Measurements from ENCODE around the gene NRTN.
"Not testable (repeated sequence)": the region's sequence is repeated elsewhere in the genome, so short reads cannot be mapped to it uniquely, and the experiment has no call there.

The NRTN gene, protein sequence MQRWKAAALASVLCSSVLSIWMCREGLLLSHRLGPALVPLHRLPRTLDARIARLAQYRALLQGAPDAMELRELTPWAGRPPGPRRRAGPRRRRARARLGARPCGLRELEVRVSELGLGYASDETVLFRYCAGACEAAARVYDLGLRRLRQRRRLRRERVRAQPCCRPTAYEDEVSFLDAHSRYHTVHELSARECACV

DNA sequence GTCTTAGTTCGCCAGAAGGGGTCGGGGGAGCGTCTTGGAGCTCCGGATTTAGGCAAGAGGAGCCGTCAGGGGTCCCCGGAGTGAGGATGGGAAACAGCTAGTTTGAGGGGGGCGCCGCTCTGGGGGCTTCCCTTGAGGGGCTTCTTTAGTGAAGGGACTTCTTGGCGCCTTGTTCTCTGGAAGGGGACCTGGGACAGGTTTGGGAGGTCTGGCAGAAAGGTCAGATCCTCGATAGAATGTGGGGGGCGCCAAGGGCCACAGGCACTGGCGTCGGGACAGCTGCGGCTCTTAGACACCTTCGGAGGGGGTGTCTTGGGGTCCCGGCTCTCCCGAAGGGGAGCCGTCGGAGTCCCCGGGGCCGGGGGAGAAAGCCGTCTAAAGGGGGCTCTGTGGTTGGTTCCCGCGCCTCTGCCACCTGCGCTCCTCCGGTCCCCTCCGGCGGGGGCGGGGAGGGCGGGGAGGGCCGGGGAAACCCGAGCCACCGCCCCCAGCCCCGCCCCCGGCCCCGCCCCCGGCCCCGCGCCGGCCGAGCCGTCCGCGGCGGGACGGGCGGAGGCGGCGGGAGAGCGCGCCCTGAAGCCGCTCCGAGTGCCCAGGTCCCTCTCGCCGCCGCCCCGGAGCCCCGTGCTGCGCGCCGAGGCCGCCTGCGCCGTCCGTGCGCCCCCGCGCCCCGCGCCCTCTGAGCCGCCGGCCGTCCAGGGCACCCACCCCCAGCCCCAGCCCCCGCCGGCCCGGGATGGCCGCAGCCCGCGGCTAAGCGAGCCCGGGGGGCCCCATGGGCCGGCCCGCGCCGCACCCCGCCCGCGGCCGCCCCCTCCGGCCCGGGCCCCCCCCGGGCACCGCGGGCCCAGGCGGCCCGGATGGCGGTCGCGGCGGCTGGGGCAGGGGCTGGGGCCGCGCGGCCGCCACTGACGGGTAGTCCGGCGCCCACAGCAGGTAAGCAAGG is at the start of gene NRTN:
TSS of gene NRTN (plus strand) at position 552 of the 946 bp plus-strand sequence. CDS start 19,099 bp downstream, outside the sequence.
- in situ Hi-C loops (cut with HindIII; ENCODE audit: low sequenced_read_pairs): no loop called here

DNA sequence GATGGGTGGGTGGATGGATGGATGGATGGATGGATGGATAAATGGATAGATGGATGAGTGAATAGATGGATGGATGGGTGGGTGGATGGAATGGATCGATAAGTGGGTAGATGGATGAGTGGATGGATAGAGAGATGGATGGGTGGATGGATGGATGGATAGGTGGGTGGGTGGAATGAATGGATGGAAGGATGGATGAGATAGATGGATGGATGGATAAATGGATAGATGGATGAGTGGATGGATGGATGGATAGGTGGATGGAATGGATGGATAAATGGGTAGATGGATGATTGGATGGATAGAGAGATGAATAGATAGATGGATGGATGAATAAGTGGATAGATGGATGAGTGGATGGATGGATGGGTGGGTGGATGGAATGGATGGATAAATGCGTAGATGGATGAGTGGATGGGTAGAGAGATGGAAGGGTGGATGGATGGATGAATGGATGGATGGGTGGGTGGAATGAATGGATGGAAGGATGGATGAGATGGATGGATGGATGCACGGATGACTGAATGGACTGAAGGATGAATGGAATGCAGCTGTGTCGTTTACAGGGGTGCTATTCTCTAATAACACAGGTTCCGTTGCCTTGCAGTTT is 42.2 kb upstream of the NRTN start:
- in situ Hi-C loops (cut with HindIII; ENCODE audit: low sequenced_read_pairs): no loop called here

DNA sequence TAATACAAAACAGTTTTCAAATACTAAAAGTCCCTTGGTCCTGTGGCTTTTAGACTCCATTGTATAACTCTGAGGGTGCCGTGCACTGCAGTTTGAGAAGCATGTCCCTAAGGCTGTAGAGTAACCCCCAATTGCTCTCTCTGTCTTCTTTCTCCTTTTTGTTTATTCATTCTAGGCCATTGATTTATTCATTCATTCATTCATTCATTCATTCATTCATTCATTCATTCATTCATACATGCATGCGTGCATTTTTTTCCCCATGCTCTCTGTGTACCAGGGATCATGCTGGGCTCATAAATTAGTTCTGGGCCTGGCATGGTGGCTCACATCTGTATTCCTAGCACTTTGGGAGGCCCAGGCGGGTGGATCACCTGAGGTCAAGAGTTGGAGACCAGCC is 39.6 kb upstream of the NRTN start:
- in situ Hi-C loops (cut with HindIII; ENCODE audit: low sequenced_read_pairs): no loop called here

DNA sequence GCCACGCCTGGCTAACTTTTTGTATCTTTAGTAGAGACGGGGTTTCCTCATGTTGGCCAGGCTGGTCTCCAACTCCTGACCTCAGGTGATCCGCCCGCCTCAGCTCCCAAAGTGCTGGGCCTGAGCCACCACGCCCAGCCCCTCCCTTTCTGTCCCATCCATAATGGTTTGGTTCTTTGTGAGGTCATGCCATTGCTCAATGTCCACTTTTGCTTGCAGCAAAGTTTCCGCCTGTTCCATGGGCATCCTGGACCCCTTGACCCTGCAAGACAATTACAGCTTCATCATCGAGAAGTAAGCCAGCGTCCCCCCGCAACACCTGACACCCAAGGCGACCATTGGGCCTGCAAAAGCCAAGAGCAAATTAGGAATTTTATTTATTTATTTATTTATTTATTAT is 36.9 kb upstream of the NRTN start:
- in situ Hi-C loops (cut with HindIII; ENCODE audit: low sequenced_read_pairs): no loop called here

DNA sequence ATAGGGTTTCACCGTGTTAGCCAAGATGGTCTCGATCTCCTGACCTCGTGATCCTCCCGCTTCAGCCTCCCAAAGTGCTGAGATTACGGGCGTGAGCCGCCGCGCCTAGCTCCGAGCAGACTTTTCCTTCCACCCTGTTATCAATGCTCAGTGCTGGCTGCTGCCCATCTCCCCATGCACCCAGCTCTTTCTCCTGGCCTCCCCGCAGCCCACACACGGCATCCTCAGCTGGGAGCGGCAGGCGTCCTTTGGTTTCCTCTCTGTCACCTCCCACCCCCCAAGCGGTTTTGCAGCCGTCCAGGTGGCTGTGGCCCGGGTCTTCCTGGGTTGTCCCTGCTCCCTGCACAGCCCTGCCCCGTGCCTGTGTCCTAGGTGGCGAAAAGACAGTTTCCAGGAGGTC is 32.5 kb upstream of the NRTN start:
- in situ Hi-C loops (cut with HindIII; ENCODE audit: low sequenced_read_pairs): no loop called here

DNA sequence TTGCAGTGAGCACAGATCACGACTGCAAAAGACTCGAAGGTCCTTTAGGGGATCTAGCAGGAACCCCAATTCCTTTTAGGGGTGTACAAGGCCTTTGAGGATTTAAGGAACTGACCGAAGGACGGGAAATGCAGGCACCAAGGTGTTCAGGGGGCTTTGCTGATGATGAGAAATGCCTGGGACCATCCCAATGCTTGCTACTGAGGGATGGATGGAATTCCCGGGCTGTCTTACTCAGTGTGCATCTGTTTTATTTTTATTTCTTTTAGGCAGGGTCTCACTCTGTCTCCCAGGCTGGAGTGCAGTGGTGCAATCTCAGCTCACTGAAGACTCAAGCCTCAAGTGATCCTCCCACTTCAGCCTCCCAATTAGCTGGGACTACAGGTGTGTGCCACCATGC is 31.6 kb upstream of the NRTN start:
- in situ Hi-C loops (cut with HindIII; ENCODE audit: low sequenced_read_pairs): no loop called here

DNA sequence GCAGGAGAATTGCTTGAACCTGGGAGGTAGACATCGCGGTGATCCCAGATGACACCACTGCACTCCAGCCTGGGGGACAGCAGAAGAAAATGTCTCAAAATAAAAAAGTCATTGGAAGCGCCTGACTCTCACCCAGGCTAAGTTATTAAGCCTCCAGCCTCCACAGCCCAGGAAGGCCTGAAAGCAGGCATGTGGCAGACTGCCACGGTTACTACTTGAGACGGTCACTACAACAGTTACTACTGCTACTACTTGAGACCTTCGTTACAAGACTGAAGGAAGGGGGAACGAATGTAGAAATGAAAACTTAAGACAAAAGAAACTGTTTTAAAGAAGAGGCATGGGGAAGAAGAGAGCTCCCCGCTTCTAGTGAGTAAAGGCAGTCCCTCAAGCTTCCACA is 29.9 kb upstream of the NRTN start:
- in situ Hi-C loops (cut with HindIII; ENCODE audit: low sequenced_read_pairs): no loop called here

DNA sequence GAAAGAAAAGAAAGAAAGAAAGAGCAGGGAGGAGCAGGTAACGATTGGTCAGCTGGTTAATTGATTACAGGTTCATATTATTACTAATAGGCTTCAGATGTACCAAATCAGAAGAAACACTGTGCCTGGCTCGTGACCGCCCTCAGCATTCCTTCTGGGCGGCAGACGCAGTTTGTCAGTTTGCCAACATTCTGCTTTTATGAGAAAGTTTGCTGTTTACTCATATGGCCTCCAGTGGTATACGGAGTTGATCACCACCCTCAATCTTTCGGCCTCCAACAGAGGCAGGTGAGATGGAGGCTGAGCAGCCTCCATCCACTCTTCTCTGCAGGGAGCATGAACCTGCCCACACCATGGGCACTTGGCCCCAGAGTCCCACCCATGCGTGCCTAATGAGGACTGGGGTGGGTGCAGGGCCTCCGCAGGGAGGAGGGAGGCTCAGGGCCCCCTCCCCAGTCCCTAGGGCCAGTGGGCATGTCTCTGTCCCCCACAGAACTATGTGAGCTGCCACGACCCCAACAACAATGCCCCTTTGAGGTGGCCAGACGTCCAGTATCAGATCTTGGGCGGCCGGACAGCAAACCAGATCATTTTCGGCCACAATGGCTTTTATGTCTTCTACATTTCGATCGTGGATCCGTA is 29.1 kb upstream of the NRTN start:
- in situ Hi-C loops (cut with HindIII; ENCODE audit: low sequenced_read_pairs): no loop called here

DNA sequence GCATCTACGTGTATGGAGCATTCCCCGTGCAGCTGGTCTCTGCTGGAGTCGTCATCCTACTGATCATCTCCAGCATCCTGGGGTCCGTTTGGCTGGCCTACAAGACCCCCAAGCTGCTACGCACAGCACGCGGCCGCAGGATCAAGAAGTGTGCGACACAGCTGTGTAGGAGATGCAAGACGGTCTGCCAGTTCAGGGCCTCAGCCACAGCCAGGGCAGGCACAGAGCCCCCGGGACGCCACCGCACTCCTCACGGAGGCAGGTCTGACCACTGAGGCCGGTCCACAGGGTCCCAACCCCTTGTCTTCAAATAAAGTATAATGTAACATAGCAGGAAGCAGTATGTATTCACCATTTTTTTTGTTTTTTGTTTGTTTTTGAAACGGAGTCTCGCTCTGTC is 26.5 kb upstream of the NRTN start:
- in situ Hi-C loops (cut with HindIII; ENCODE audit: low sequenced_read_pairs): no loop called here

DNA sequence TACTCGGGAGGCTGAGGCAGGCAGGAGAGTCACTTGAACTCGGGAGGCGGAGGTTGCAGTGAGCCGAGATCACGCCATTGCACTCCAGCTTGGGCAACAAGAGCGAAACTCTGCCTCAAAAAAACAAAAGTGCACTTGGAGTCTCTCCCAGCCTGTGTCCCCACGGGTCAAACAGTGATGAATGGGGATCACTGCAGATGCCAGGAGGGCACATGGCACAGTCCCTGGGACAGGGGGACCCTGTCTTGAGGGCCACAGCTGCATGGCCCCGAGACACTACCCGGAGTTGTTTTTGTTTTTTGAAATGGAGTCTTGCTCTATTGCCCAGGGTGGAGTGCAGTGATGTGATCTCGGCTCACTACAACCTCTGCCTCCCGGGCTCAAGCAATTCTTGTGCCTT is 24.0 kb upstream of the NRTN start:
- in situ Hi-C loops (cut with HindIII; ENCODE audit: low sequenced_read_pairs): not testable (repeated sequence)

DNA sequence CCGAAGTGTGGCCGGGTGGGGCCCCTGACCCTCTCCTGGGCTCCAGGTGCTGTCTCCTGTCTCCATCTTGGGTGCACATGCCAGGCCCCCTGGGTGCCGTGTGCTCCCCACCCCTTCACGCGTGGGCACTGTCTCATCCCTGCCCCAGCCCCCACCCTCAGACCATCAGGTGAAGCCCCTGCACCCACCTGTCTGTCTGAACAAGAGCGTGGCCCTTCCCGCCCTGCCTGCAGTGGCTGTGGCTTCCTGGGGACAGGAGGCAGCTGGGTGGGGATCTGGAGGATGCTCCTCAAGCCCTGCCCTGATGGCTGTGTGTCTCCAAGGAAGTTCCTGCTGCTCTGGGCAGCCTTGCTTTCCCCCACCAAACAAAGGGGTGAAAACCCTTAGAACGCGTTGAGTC is 22.5 kb upstream of the NRTN start:
- in situ Hi-C loops (cut with HindIII; ENCODE audit: low sequenced_read_pairs): no loop called here

DNA sequence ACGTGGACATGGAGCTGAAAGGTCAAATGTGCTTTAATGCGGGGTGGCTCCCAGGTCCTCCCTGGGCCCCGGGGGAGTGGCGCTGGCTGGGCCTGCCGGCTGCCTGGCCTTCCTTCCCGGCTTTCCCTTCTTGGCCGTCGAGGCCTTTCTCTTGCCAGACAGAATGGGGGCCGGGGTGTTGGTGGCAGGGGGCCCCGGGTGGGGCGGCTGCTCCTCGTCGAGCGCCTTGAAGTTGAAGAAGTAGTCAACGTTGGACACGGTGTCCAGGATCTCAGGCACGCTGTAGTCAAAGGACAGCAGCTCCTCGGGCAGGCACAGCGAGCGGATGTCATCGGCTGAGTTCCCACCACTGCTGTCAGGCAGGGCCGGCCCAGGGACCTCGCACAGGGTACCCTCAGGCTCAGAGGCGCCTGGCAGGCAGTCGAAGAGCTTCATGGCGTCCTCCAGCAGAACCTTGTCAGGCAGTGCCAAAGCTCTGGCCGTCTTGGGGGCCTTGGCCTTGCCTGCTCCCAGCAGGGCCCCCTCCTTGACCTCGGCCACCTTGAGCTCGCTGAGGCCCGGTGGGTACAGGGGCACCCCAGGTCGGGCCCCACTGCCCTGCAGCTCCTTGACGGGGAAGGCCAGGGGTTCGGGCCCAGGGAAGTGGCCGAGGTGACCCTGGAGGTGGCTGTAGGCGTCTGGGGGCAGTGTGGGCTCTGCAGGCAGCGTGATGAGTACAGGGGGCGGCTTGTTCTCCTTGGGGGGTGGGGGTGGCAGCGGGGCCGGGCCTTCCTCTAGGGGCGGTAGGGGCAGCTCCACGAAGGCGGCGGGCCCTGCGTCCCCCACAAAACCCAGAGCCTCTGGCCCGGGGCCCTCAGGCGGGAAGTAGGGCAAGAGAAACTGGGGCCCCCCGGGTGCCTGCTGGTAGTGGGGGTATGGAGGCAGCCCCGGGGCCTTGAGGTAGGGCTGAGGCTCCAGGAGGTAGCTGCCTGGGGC is 21.6 kb upstream of the NRTN start:
- in situ Hi-C loops (cut with HindIII; ENCODE audit: low sequenced_read_pairs): no loop called here

DNA sequence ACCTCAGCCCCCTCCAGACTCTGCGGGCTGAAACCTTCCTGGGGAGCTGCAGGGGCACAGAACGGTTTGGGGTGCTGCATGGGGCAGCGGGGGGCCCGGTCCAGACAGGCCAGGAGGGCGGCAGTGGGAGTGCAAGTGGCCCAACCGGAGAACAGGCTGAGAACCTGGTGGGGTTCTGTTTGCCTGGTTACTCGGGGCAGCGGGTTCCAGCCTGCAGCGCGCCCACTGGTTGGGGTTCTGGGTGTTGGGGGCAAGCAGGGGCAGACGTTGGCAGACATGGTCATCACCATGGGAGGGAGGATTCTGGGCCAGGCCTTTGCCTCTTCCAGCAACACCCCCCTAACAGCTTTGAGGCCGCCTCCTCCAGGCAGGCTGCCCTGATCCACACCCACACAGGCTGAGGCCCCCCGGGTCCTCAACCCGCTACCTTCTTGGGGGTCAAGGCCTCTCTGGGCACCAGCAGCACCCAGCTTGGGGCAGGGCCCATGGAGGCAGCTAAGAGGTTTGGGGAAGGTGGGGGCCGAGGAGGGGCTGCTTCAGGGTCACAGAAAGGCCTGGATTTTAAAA is 20.2 kb upstream of the NRTN start, which contains the start of gene PRR22:
TSS of gene PRR22 (minus strand) at position 166 of the 567 bp plus-strand sequence. CDS start at position 80, 86 bp downstream.
- in situ Hi-C loops (cut with HindIII; ENCODE audit: low sequenced_read_pairs): no loop called here

DNA sequence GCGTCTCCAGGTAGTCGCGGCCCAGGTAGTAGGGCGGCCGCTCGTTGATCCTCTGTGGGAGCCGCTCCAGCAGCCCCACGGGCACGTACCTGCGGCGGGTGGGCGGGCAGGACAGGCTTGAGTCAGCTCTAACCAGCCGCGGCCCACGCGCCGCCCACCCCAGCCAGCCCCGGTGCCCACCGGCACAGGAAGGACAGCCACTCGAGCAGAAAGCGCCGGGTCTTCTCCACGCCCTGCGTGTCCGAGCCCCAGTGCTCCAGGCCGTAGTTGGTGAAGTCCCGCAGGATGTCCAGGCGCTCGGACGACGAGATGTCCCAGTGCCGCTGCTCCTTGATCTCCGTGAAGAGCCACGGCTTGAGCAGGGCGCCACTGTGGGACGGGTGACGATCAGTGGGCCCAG is 19.4 kb upstream of the NRTN start:
- in situ Hi-C loops (cut with HindIII; ENCODE audit: low sequenced_read_pairs): no loop called here

DNA sequence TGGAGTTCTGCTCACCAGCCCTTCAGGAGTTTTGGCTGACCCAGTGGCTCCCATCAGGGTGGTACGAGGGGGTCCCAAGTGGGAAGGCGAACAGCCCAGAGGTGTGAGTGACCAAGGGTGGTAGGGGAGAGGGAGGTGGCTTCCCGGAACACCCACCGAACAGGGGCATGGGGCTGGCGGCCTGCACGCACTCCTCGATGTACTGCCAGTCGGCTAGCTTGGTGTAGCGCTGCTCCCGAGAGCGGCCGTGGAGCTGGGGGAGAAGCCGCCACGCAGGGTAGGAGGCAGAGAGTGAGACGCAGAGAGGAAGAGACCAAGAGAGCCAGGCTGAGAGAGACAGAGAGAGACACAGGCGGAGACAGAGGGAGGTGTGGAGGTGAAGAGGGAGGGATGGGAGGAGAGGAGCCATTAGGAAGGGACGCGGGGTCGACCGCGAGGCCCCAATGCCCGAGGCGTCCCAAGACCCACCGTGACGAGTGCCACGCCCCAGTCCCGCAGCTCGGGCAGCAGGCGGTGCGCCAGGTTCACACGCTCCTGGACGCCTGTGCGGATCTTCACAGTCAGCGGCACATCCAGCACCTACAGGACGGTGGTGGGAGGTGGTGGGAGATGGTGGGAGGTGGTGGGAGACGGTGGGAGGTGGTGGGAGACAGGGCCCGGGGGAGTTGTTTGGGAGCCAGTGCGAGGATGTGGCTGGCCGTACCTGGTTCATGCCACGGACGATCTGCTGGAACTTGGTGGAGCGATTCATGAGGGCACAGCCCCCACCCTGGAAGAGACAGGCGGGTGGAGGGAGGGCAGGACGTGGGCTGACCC is 18.1 kb upstream of the NRTN start:
- in situ Hi-C loops (cut with HindIII; ENCODE audit: low sequenced_read_pairs): no loop called here

DNA sequence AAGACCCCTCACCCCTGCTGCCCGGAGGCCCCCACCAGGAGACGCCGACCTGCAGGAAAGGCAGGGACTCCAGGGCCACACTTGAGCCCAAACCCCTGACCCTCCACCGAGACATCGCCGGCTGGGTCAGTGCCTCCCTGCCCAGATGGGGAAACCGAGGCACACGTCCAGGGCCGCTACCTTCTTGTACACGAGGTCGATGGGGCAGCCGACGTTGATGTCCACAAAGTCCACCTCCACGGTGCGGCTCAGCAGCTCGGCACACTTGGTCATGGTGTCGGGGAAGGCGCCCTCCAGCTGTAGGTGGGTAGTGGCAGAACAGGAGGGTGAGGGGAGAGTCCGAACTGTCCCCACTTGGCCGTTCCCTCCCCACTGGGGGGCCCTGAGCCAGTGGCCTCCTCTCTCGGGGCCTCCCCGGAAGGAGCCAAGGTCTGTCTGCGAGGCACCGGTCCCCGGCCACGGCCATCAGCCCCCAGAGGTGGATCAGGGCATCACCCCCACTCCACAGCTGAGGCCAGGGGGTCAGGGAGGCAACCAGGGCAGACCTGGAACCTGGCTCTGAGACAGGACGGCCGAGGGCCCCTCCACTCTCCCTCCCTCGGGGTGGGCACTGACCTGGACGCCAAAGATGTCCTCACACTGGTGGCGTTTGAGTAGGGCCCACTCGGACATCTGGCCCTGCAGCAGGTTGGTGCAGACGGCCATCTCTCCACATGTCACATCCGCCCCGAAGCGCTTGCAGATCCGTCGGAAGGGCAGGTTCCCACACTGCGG is 17.3 kb upstream of the NRTN start:
- in situ Hi-C loops (cut with HindIII; ENCODE audit: low sequenced_read_pairs): no loop called here

DNA sequence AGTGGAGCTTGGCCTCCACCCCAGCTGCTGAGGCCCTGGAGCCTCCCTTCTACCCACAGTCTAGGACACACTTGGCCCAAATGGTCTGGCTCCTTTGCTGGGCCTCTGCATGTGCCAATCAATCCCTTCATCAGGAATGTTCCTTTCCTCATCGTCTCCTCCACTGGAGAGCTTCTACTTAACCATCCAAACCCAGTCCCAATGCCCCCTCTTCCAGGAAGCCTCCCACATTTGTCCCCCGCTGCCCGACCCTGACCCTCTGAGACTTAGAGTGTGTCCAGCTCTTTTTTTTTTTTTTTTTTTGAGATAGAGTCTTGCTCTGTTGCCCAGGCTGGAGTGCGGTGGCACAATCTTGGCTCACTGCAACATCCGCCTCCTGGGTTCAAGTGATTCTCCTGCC is 16.4 kb upstream of the NRTN start:
- in situ Hi-C loops (cut with HindIII; ENCODE audit: low sequenced_read_pairs): no loop called here

DNA sequence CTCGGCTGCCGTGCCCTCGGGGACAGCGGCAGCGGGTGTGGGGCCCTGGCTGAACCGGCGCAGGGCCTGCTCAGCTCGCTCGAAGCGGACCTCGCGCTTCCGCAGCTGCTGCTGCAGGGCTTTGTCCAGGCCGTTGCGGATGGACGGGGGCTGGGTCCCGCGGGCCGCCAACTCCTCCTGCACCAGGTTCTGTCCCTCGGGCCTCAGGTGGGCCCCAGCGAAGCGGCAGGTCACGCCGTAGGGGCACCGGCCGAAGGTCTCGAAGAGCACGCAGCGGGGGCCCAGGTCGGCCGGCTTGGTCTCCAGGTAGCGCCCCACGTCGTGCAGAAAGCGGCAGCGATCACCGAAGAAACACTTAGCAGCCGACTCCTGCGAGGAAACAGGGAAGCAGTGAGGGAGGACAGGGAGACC is 15.5 kb upstream of the NRTN start:
- in situ Hi-C loops (cut with HindIII; ENCODE audit: low sequenced_read_pairs): no loop called here
